OCI-LY7 (cell line): ENCODE measurements around the gene SNAPC4. TPM values are rescaled to one million over a fixed set of nuclear protein-coding genes. Genes with fewer than 3 reads are reported as not detected.

Experiments
- BruUV-seq: library from RNA; stranded (reverse); fragments of 400-500 nt; replicated peaks from 2 replicates; lab custom pipeline; 2021; lab: Mats Ljungman, UMichigan
- CTCF ChIA-PET: fragments of 300-600 bp; sonication (Branson Sonifier 250); formaldehyde crosslinking; loops from one replicate; lab custom pipeline; 2022; ENCODE audit warnings: antibody characterized with exemption; ENCODE audit not compliant: unreplicated experiment; lab: Charles Lee
- POLR2A ChIA-PET: fragments of 300-600 bp; sonication (Branson Sonifier 250); formaldehyde crosslinking; loops from one replicate; lab custom pipeline; 2022; ENCODE audit warnings: antibody characterized with exemption; lab: Charles Lee
- DNase-seq: peaks from one replicate; pipeline ENCODE4 v3.0.0-alpha.2; 2015; ENCODE audit warnings: low spot score
- H2AFZ ChIP-seq: fragments of 200-600 bp; sonication (generic), shearing (Covaris generic); 2 replicates; pipeline ENCODE4 v1.6.1; 2014; ENCODE audit warnings: mild to moderate bottlenecking, antibody characterized with exemption, low read length, moderate library complexity
- H3K27ac ChIP-seq: fragments of 200-600 bp; sonication (generic); 2 replicates; pipeline ENCODE4 v1.5.1; 2014; ENCODE audit warnings: mixed run types, low read depth, mild to moderate bottlenecking, moderate library complexity, low read length, inconsistent platforms; ENCODE audit not compliant: poor library complexity, severe bottlenecking
- H3K36me3 ChIP-seq: fragments of 200-600 bp; sonication (generic); 2 replicates; pipeline ENCODE4 v1.6.1; 2014; ENCODE audit warnings: mild to moderate bottlenecking, antibody characterized with exemption, low read length, moderate library complexity, mixed read lengths; ENCODE audit not compliant: insufficient read depth
- H3K4me1 ChIP-seq: fragments of 200-600 bp; sonication (generic); 2 replicates; pipeline ENCODE4 v1.5.1; 2014; ENCODE audit warnings: mild to moderate bottlenecking, low read length; ENCODE audit not compliant: insufficient read depth, poor library complexity, severe bottlenecking
- H3K4me2 ChIP-seq: fragments of 200-600 bp; sonication (generic); 2 replicates; pipeline ENCODE4 v1.6.1; 2014; ENCODE audit warnings: mild to moderate bottlenecking, low read length
- H3K4me3 ChIP-seq: fragments of 200-600 bp; sonication (generic); 2 replicates; pipeline ENCODE4 v1.5.1; 2014; ENCODE audit warnings: mild to moderate bottlenecking, low read depth, low read length; ENCODE audit not compliant: poor library complexity, severe bottlenecking
- H3K79me2 ChIP-seq: fragments of 200-600 bp; sonication (generic); 2 replicates; pipeline ENCODE4 v1.6.1; 2016; ENCODE audit warnings: low read depth, mild to moderate bottlenecking, low read length, moderate library complexity, mixed read lengths; ENCODE audit not compliant: insufficient read depth
- H3K9me2 ChIP-seq: fragments of 200-600 bp; sonication (generic); 2 replicates; pipeline ENCODE4 v1.6.1; 2016; ENCODE audit warnings: mild to moderate bottlenecking, low read length, mixed read lengths; ENCODE audit not compliant: insufficient read depth
- H3K9me3 ChIP-seq: fragments of 200-600 bp; sonication (generic); 2 replicates; pipeline ENCODE4 v1.6.1; 2014; ENCODE audit warnings: mild to moderate bottlenecking, mixed run types, low read length, mixed read lengths
- H4K20me1 ChIP-seq: fragments of 200-600 bp; sonication (generic); 2 replicates; pipeline ENCODE4 v1.6.1; 2014; ENCODE audit warnings: mild to moderate bottlenecking, antibody characterized with exemption, low read length, moderate library complexity, mixed read lengths; ENCODE audit not compliant: insufficient read depth
- EZH2phosphoT487 ChIP-seq: fragments of 200-600 bp; sonication (generic); IDR thresholded peaks from 2 replicates; pipeline ENCODE4 v1.6.1; 2018; ENCODE audit warnings: low read depth, borderline replicate concordance, mild to moderate bottlenecking, mixed run types, antibody characterized with exemption, low read length, moderate library complexity, mixed read lengths
- intact Hi-C: fragments of 100-400 bp; cut with micrococcal nuclease; formaldehyde crosslinking; loops from one replicate; pipeline ENCODE4 v1.10.0; 2022; ENCODE audit not compliant: unreplicated experiment
- total RNA-seq, 2 experiments: library from RNA; depleted of rRNA in 1 of 2; stranded (reverse); fragments of >200 nt in 1 of 2; shearing (Covaris generic) in 1 of 2; gene quantifications; 2 replicates each; pipeline ENCODE4 v1.2.3, GENCODE V29; 2014 to 2022
- TF ChIP-seq, protein P1 (sequence below): fragments of 200-600 bp; sonication (generic); conservative IDR thresholded peaks from 2 replicates; pipeline ENCODE4 v1.5.1; 2014; ENCODE audit warnings: mild to moderate bottlenecking, antibody characterized with exemption, low read length, moderate library complexity, mixed read lengths

SNAPC4 gene
- total RNA-seq, 2 experiments from 2014 or later, result 13.4 to 16.8 TPM

DNA sequence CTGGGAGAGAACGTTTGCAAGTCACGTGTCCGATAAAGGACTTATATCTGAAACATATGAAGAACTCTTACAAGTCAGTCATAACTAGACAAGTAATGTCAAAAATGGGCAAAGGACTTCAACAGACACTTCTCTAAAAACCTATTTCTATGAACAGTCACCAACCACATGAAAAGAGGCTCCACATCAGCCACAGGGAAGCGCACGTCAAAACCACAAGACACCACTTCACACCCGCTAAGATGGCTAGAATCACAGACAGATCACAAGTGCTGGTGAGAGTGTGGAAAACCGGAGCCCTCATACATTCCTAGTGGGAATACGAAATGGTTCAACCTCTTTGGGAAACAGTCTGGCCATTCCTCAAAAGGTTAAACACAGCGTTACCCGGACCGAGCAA lies 15.0 kb downstream of the SNAPC4 start:
- Histone ChIP-seq H3K9me2 (no peaks in the 10 kb centered on the region), H3K4me3 (no peak overlapping the region), H3K4me2 (no peak overlapping the region), H3K36me3 (peaks cover 95% of the 10 kb centered on the region), H3K9me3 (no peaks in the 10 kb centered on the region), H3K4me1 (no peaks in the 10 kb centered on the region), H2AFZ (no peak overlapping the region), H3K27ac (no peak overlapping the region), H4K20me1 (no peaks in the 10 kb centered on the region; the same call in 1 of the 2 replicates), H3K79me2 (no peaks in the 10 kb centered on the region)
- BruUV-seq, result no TSS peak
- TF ChIP-seq, protein P1, sequence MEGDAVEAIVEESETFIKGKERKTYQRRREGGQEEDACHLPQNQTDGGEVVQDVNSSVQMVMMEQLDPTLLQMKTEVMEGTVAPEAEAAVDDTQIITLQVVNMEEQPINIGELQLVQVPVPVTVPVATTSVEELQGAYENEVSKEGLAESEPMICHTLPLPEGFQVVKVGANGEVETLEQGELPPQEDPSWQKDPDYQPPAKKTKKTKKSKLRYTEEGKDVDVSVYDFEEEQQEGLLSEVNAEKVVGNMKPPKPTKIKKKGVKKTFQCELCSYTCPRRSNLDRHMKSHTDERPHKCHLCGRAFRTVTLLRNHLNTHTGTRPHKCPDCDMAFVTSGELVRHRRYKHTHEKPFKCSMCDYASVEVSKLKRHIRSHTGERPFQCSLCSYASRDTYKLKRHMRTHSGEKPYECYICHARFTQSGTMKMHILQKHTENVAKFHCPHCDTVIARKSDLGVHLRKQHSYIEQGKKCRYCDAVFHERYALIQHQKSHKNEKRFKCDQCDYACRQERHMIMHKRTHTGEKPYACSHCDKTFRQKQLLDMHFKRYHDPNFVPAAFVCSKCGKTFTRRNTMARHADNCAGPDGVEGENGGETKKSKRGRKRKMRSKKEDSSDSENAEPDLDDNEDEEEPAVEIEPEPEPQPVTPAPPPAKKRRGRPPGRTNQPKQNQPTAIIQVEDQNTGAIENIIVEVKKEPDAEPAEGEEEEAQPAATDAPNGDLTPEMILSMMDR, result no peak
- TF ChIP-seq EZH2phosphoT487, result no peak
- POLR2A ChIA-PET, result no interaction called here
- DNase-seq, result no peak
- intact Hi-C loops, result no loop called here
- CTCF ChIA-PET, result no interaction called here

GRCh38 chr9:136383436-136383835 lies 16.5 kb downstream of the SNAPC4 start:
- Histone ChIP-seq H3K9me2 (no peaks in the 10 kb centered on the region), H4K20me1 (no peaks in the 10 kb centered on the region; the same call in 1 of the 2 replicates), H3K36me3 (peaks cover 95% of the 10 kb centered on the region), H3K4me2 (no peak overlapping the region), H3K27ac (no peak overlapping the region), H2AFZ (no peak overlapping the region), H3K79me2 (no peaks in the 10 kb centered on the region), H3K4me3 (no peak overlapping the region), H3K9me3 (no peaks in the 10 kb centered on the region), H3K4me1 (no peaks in the 10 kb centered on the region)
- no TSS peak for BruUV-seq
- ChIA-PET CTCF (no interaction called here), POLR2A (no interaction called here)
- DNase-seq, result no peak
- TF ChIP-seq, protein P1, result no peak
- no peak for TF ChIP-seq EZH2phosphoT487
- intact Hi-C loops, result no loop called here

- no peaks in the 10 kb centered on the region for H3K9me2 ChIP-seq
- H3K36me3 ChIP-seq, result peaks cover 94% of the 10 kb centered on the region
- H3K4me1 ChIP-seq, result no peaks in the 10 kb centered on the region
- intact Hi-C loops, result no loop called here
- H4K20me1 ChIP-seq, result no peaks in the 10 kb centered on the region; the same call in 1 of the 2 replicates
- ChIA-PET CTCF (no interaction called here), POLR2A (interaction anchor here (0.6 kb wide), 1 partner anchor 9 kb away, joined by 3 read pairs; no protein-coding TSS in a partner anchor)
- H3K27ac ChIP-seq, result no peak overlapping the region
- DNase-seq, result no peak
- H3K4me2 ChIP-seq, result no peak overlapping the region
- H3K4me3 ChIP-seq, result no peak overlapping the region
- no TSS peak for BruUV-seq
- TF ChIP-seq, protein P1, result no peak
- TF ChIP-seq EZH2phosphoT487, result no peak
- H2AFZ ChIP-seq, result no peak overlapping the region
- no peaks in the 10 kb centered on the region for H3K79me2 ChIP-seq
- H3K9me3 ChIP-seq, result no peaks in the 10 kb centered on the region
Measured at GRCh38 chr9:136381966-136382513, 17.9 kb downstream of the SNAPC4 start.
